GM19395 (cell line): ENCODE data around the gene PLD1.
A peak's percentile ranks its signal among the peaks of the same experiment; 100 is the strongest.

Source experiments
- ATAC-seq: cut with Tn5 transposase; IDR thresholded peaks from one replicate; pipeline ENCODE4 v1.9.1; 2021; ENCODE audit warnings: mild to moderate bottlenecking, moderate library complexity; ENCODE audit not compliant: unreplicated experiment

Gene PLD1

DNA sequence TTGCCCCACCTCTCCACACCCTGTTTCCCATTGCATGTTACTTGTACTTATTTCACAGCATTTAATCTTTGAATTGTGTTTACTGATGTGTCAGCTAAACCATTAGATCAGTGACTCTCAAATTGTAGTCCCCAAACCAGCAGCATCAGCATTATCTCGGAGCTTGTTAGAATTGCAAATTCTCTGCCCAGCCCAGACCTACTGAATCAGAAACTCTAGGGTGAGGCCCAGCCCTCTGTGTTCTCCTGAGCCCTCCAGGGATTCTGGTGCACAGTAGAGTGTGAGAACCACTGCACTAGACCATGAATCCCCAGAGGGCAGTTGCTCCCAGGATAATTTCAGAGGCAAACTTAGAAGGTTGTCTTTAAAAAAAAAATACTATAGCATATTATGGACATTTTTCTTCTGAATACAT lies 13.0 kb downstream of the PLD1 start:
- peak; percentile 61 for ATAC-seq

DNA sequence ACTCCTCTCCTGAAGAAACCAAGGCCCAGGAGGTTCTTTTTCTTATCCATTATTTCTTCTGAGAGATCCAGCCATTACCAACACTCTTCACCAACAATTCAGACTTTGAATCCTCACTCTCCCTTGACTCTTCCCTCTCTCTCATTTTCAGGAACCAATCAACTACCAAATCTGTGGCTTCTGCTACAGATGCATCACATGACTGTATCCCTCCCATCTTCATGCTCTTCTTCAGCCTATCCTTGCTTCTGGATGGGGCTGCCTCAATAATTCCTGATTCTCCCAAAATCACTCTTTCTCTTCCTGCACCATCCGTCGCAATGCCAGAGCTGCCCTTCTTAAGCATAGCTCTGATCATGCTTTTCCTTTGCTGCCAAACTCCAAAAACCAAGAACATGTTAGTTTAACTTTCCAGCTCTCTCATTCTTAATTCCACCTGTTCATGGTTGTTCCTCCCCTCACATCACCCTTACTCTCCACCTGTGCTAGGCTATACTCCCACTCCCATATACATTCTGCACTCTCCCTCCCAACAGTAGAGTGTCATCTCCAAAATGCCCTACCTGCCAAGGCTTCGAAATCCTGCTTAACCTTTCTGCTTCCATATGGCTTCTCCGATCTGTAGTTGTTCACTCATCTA lies 13.5 kb downstream of the PLD1 start:
- no peak for ATAC-seq

DNA sequence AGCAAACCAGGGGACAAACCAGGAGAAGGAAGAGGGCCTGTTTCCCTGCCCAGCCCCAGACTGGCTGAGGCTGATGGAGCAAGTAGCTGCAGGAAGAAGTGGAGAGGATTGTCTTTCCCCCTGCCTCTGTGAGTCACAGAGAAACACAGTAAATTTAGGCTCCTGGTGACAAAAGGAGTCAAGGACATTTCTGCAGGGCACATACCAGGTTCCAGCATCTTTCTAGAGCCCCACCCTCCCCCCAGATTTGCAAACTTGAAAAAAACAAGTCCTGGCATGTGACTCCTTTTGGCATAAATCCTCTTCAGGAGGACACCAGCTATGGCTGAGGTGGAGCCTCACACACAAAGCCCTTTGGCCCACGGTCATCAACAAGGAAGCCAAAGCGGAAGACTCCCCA lies 17.8 kb downstream of the PLD1 start:
- ATAC-seq = no peak

DNA sequence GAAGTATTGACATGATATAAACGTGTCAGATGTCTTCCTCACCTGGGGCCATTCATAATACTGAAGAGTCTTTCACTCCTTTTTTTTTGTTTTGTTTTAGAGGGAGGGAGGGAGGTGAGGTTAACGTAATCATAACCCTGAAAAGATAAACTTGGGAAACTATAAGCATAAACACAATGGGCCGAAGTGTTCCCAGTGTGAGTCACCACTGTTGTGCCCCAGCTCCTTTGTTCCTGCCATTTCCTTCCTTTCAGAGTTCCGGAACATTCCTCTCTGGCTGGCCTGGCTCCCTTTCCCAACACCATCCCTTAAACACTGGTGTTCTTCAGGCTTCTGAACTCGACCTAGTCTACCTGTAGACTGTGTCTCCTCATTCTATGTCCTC lies 18.6 kb downstream of the PLD1 start:
- no peak for ATAC-seq

DNA sequence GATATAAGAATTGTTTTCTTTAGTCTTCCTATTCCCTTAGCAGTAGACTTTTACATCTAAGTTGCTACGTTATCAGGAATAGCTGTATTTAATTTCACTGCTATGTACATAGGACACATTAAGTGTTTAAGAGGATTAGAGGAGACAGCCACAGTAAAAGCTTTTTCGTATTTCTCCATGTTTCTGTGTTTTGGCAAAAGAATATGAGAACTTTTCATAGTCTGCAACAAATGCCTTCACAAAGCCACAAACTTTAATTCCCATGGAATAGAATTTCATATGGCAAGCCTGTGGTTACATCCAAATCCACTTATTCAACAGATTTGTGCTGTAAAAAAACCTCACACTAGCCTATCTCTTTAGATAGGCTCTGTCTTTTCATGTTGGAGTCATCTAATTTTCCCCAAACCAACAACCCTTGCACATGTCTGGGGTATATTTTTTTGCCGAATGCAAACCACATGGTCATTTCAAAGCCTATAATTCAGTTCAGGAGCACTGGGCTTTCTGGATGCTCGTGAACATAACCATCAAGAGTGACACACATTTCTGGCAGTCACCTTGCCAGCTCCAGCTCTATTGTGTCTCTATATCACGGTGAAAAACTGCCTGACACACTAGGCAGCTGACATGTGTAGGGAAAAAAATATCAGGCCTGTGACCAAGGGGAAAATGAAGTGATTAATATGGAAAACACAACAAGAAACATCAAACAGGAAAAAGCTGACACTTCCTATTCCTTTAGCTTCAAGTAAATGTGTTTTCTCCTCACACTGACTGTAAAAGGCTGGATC lies 19.2 kb downstream of the PLD1 start:
- no peak for ATAC-seq

DNA sequence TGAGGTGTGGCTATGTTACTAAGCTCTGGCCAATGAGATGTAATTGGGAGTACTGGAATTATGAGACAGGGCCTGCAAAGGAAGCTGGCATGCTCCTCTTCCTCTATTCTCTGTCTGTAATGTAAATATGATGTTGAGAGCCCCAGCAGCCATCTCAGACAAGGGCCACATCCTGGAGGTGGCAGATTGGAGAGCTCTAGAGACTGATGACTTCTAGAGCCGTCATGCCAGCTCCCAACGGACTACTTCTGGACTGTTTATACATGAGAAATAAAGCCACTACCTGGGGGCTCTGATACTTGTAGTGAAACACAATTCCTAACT lies 19.7 kb downstream of the PLD1 start:
- ATAC-seq = no peak

DNA sequence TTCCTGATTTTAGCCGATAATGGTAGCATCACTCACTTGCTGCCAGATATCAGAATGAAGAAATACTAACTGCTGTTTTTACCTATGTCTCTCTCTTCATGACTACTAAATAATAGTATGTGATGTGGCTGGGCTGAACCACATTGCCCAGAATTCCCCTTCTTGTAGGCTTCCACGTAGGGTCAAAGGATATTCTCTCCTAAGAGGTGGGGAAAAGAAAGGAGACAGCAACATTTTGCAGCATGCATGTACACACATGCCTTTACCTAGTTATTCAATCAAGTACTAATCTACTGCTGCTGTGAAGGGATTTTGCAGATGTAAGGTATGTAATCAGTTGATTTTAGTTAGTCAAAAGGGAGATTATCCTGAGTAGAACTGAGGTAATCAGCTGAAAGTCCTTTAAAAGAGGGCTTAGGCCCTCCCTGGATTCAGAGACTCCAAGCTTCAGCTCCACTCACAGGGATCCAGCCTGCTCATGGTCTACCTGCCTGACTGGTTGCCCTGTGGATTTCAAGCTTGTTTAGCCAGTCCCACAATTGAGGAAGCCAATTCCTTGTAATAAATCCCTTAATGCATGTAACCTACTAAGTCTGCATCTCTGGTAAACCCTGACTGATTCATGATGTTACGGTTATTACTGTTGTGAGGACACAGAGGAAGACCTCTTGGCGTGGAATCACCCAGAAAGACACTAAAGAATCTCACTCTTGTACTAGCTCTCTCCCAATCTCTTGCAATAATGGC lies 20.4 kb downstream of the PLD1 start:
- no peak for ATAC-seq

DNA sequence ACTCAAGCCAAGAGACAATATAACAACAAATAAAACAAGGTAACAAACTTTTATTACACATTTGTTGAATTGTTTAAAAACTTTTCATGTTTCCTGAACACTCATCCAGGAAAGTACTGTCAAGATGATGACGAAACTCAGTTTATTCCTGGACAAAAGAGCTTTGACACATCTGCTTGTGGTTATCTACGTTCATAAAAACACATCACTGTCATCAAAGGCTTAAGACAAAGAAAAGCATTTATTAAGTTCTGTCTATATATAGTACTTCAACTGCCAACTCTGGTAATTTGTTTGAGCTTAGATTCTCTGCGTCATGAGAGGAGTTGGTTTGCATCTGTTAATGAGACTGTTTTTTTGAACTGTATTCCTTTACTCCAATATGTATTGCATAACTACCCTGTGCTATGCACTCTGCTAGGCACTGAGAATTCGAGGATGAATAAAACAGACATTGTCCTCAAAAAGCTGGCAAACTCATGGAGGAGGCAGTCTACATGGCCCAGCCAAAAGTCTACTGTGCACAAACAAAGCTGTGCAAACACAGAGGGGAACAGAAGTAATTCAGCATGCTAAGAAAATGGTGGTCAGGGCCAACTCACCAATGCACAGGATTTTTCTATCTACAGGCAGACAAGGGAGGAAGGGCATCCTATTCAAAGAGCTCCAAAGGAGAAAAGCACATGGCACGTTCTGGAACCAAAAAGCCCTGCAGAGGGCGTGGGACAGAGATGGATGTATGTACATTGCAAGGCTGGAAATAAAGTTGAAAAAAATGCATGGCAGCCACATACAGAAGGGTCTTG lies 21.5 kb downstream of the PLD1 start:
- no peak for ATAC-seq

DNA sequence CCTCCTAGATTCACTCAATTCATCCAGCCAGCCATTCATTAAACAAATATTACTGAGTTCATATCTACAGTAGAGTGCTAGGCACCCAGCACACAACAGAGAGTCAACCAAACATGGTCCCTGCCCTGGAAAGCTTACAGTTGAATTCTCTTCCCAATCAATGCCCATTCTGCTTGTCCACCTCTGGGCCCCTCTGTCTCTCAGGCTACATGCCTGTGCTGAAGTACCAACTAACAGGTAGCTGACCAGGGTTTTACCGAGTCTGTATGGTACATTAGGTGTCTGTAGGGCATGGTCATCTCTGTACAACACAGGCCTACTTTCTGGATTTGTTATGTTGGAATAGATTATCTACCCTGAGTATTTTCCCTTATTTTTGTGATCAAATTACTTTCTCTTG lies 23.3 kb downstream of the PLD1 start:
- ATAC-seq = no peak

DNA sequence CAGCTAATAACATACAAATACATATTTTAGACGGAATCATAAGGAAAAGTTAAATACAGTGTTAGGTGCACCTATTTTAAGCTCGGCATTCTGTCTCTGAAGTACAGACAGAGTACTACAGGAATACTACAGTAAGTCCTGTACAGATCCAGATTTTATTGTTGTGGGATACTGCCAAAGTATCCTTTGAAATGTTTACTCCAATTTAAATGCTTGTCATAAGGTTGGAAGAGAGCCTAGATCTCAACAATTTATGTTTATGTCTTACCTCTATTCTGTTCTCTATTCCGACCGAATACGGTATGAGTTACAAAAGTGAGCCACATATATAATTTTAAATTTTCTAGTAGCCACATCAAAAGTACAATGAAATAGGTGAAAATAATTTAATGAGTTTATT lies 25.3 kb downstream of the PLD1 start:
- no peak for ATAC-seq

DNA sequence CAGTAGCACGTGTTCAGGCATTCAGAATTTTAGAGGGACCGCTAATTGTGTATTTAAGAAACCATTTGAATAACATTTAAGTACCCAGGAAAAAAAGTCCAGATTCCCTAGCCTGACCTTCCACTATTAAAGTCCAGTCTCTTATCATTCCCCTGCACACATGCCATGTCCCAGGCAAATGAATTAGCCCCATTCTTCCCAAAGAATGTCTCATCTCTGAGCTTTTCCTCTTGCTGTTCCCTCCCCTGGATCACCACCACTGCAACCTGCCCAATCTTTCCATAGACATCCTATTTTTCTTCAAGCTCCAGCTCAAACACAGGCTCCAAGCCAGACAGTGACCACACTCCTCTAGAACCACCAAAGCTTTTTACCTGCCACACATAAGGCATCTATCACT lies 25.9 kb downstream of the PLD1 start:
- ATAC-seq = no peak

DNA sequence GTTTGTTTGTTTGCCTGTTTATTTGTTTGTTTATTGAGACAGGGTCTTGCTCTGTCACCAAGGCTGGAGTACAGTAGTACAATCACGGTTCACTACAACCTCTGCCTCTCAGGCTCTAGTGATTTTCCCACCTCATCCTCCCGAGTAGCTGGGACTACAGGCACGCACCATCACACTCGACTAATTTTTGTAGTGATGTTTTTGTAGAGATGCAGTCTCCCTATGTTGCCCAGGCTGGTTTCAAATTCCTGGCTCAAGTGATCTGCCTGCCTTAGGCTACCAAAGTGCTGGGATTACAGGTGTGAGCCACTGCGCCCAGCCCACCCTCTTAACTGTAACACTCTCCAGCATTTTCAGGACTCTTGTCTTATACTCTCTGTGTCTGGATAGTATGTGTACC lies 26.7 kb downstream of the PLD1 start:
- no peak for ATAC-seq

DNA sequence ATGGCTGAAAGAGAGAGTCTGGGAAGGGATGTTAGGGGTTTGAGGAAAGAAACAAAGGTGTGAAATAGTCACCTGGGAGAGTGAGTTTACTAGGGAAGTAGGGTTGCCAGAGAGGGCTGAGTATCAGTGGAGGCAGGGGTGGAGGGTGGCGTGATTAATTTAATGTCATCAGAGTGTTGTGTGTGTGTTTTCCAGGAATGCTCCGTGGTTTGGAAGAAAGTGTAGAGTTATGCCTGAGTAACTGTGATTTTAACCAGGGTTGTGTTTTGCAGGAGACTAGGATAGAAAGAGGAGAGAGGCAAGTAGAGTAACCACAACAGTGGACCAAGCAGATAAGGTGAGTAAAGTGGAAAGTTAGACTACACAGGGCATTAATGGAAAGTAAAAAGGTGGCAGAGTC lies 27.2 kb downstream of the PLD1 start:
- no peak for ATAC-seq

DNA sequence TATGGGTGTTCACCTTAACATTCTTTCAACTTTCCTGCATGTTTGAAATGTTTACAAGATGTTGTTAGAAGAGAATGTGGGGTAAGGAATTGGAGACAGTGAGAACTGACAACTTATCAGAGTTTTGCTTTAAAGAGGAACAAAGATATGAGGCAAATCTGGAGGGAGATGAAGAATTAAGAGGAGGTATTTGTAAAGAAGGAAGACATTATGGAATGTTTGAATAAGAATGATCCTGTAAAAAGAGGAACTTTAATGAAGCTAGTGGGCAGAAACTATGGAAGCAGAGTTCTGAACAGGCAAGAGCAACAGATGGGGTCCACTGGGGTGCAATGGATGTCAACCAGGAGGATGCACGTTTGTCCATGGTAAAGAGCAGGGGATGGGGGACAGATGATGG lies 27.7 kb downstream of the PLD1 start:
- ATAC-seq = no peak

DNA sequence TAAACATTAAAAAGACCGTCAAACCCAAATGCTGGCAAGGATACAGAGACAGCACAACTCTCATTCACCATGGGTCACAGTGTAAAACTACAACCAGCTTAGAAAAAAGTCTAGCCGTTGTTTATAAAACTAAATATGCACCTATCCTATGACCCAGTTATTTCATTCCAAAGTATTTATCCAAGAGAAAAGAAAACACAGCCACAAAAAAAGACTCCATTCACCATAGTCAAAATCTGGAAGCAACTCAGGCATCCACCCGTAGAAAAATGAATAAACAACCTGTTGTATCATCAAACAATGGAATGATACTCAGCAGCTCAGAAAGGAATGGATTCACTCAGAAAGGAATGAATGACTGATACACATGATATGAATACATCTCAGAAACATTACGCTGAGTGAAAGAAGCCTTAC lies 28.6 kb downstream of the PLD1 start:
- no peak for ATAC-seq

DNA sequence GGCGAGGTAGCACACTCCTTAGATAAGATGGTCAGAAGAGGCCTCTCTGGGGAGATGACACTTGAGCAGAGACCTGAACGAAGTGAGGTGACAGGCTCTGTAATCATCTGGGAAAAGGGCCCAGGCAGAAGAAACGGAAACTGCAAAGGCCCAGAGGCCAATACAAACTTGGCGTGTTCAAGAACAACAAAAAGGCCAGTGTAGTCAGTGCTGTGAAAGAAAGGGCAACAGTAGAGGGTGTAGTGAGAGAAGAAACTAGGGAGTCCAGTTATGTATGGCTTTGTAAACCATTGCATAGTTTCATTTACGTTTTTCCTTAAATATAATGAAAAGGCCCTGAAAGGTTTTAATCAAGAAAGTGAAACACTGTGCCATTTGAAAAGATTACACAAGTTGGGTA lies 31.8 kb downstream of the PLD1 start:
- no peak for ATAC-seq

DNA sequence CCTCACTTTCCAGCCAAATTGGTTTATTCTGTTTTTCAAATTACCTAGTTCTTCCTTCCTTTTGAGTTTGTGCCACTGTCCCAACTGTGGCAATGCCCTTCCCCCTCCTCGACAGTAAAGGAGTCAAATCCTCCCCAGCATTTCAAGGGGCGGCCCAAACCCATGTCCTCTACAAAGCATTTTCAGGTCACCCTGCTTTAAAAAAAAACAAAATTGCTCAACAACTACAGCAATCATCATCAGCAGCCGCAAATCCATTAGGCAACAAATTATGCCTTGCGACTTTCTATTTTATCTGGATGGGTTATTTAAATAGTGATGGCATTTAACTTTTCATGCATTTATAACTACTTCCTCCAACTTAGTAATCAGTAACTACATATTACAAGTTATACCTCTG lies 32.7 kb downstream of the PLD1 start:
- no peak for ATAC-seq

DNA sequence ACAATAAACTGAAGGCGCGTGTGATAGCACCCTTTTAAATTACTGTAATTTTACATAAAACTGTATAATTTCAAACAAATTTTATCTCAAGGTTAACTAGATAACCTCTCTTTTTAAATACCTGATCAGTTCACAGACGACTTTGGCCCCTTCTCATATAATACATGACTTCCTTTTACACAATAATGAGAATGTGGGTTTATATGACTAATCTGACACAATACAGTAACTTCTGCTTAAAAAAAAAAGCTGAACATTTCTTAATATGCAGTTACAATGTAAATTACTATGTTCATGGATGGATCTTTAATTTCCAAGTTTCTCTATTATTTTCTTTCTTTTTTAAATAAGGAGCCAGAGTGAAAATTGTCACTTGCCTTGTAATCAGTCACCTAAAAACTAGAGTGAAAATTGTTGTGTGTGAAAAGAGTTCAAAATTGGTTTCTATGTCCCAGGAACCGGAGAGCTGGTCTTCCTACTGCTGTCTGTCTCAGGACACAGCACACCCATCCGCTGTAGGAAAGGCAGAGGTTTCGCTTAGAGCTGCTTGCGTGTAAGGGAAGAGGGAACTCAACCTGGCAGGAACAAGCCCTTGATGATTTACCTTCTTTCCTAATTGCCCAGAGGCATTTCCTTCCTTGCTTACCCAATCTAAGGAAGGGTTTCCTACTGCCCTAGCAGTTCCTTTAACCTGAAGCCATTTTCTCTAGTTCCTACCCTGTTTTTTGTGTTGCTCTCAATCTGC lies 33.3 kb downstream of the PLD1 start:
- no peak for ATAC-seq

DNA sequence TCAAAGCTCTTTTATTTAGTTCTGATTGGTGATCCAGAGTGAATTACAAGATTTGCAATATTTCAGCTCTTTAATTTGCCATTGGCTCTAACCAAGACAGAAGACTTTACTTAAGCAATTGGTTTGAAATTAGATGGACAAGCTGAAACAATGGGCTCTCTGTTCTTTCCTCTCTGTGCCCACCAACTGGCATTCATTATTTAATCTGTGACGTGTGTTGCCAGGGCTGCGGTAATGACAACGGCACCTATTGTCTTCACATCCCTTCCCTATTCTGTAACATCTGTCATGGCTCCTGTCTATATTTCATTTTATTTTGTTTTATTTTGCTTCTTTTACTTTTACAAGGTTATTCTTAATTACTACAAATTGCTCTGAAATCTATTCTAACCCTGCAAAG lies 33.9 kb downstream of the PLD1 start:
- ATAC-seq = no peak

DNA sequence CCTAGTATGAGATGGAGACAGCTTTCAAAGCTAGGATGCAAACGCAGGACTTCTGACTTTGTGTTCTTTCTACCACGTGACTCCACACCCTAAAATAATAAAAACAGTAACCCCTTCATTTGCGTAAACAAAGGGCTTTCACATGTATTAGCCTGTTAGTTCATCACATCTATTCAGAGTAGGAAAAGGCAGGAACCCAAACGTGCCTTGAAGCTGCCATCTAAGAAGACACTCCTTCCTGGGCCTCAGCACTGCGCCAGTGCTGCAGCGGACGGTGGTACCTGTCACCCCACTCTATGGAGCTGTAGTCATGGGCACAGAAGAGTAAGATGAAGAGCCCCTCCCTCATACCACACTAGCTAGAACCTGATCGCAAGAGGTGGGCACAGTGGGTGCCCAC lies 34.3 kb downstream of the PLD1 start:
- no peak for ATAC-seq

DNA sequence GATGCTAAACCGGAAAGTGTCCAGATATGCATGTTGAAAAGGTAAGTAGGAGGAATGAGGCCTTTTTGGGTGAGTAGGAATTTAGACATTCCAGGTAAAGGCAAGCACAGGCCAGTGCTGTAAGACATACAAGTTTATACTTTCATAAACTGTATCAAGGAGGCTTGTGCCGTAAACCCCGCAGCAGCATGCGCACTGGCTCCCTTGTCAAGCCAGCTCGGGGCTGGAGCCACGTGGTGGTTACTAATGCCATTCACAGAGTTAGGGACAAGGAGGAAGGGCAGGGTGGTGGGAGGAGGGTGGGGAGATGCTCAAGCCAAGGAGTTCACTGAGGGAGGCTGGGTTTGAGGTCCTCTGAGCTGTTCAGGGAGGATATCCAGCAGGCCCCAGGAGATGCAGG lies 35.8 kb downstream of the PLD1 start:
- ATAC-seq = no peak
